ENCODE data around the gene RAB12. TPM values are rescaled to one million over a fixed set of nuclear protein-coding genes. Genes with fewer than 3 reads are reported as not detected.

Gene RAB12
- total and polyA plus RNA-seq, 2 experiments from 2014 or later, result 9.8 to 83.9 TPM

- Histone ChIP-seq H3K4me1 (ENCODE audit: low read depth) (no peaks in the 10 kb centered on the region), H3K36me3 (no peaks in the 10 kb centered on the region), H3K27me3 (no peaks in the 10 kb centered on the region), H3K27ac (no peak overlapping the region), H3K9me3 (ENCODE audit: low read depth) (no peaks in the 10 kb centered on the region), H3K4me3 (no peak overlapping the region)
- TF ChIP-seq CTCF (IDR thresholded peaks at IDR 0.05; ENCODE audit: low read depth, low read length), result no peak
- DNase-seq (ENCODE audit: low read depth in 1 of 2, low spot score in 1 of 2), result no peak
Observed at GRCh38 chr18:8673256-8674209, 64.3 kb downstream of the RAB12 start.

- Histone ChIP-seq H3K27ac (no peak overlapping the region), H3K9me3 (ENCODE audit: low read depth) (no peaks in the 10 kb centered on the region), H3K4me1 (ENCODE audit: low read depth) (no peaks in the 10 kb centered on the region), H3K4me3 (no peak overlapping the region), H3K27me3 (no peaks in the 10 kb centered on the region), H3K36me3 (no peaks in the 10 kb centered on the region)
- no peak for TF ChIP-seq CTCF (IDR thresholded peaks at IDR 0.05; ENCODE audit: low read depth, low read length)
- no peak for DNase-seq (ENCODE audit: low read depth in 1 of 2, low spot score in 1 of 2)
Observed at GRCh38 chr18:8675057-8675456, 65.8 kb downstream of the RAB12 start.

GRCh38 chr18:8681196-8681595 is 72.0 kb downstream of the RAB12 start:
- Histone ChIP-seq H3K4me3 (no peak overlapping the region), H3K36me3 (no peaks in the 10 kb centered on the region), H3K9me3 (ENCODE audit: low read depth) (no peaks in the 10 kb centered on the region), H3K27ac (no peak overlapping the region), H3K27me3 (no peaks in the 10 kb centered on the region), H3K4me1 (ENCODE audit: low read depth) (no peaks in the 10 kb centered on the region)
- TF ChIP-seq CTCF (IDR thresholded peaks at IDR 0.05; ENCODE audit: low read depth, low read length), result no peak
- no peak for DNase-seq (ENCODE audit: low read depth in 1 of 2, low spot score in 1 of 2)

GRCh38 chr18:8684577-8684976 is 75.3 kb downstream of the RAB12 start:
- Histone ChIP-seq H3K4me3 (no peak overlapping the region), H3K27ac (no peak overlapping the region), H3K27me3 (no peaks in the 10 kb centered on the region), H3K36me3 (no peaks in the 10 kb centered on the region), H3K9me3 (ENCODE audit: low read depth) (no peaks in the 10 kb centered on the region), H3K4me1 (ENCODE audit: low read depth) (no peaks in the 10 kb centered on the region)
- DNase-seq (ENCODE audit: low read depth in 1 of 2, low spot score in 1 of 2), result no peak
- TF ChIP-seq CTCF (IDR thresholded peaks at IDR 0.05; ENCODE audit: low read depth, low read length), result no peak

GRCh38 chr18:8685141-8685913 is 76.1 kb downstream of the RAB12 start:
- DNase-seq (ENCODE audit: low read depth in 1 of 2, low spot score in 1 of 2), result peak in 1 of 2 donors; percentile 46
- Histone ChIP-seq H3K27ac (no peak overlapping the region), H3K9me3 (ENCODE audit: low read depth) (no peaks in the 10 kb centered on the region), H3K4me1 (ENCODE audit: low read depth) (no peaks in the 10 kb centered on the region), H3K27me3 (peaks cover 2% of the 10 kb centered on the region), H3K36me3 (no peaks in the 10 kb centered on the region), H3K4me3 (no peak overlapping the region)
- TF ChIP-seq CTCF (IDR thresholded peaks at IDR 0.05; ENCODE audit: low read depth, low read length), result no peak
